ENCODE results near the gene CACTIN. TPM values are rescaled to one million over a fixed set of nuclear protein-coding genes. Genes with fewer than 3 reads are reported as not detected.
"Not testable (repeated sequence)": the region's sequence is repeated elsewhere in the genome, so short reads cannot be mapped to it uniquely, and the experiment has no call there.

The CACTIN gene
- total RNA-seq (2014; rRNA removed; shearing (Covaris generic); ENCODE audit: low replicate concordance) = 19.8 and 29.5 TPM in 2 replicates

- in situ Hi-C loops (cut with HindIII; ENCODE audit: low pct_unique_long_range_greater_than_20kb, low sequenced_read_pairs) = no loop called here
- DNase-seq (ENCODE audit: low read depth) = peak; percentile 93
Observed at GRCh38 chr19:3626473-3627350, at the start of gene CACTIN. Gene CACTIN (minus strand): TSS chr19:3626790. CDS start chr19:3626762, 28 bp downstream.

GRCh38 chr19:3674784-3675543 lies 48.4 kb upstream of the CACTIN start:
- in situ Hi-C loops (cut with HindIII; ENCODE audit: low pct_unique_long_range_greater_than_20kb, low sequenced_read_pairs) = no loop called here

GRCh38 chr19:3673506-3674439 lies 47.2 kb upstream of the CACTIN start:
- in situ Hi-C loops (cut with HindIII; ENCODE audit: low pct_unique_long_range_greater_than_20kb, low sequenced_read_pairs) = no loop called here
- no peak for DNase-seq (ENCODE audit: low read depth)

More at GRCh38 chr19:3674784-3675543, 48.4 kb upstream of the CACTIN start:
- no peak for DNase-seq (ENCODE audit: low read depth)

GRCh38 chr19:3672993-3673392 lies 46.4 kb upstream of the CACTIN start:
- DNase-seq (ENCODE audit: low read depth) = no peak
- in situ Hi-C loops (cut with HindIII; ENCODE audit: low pct_unique_long_range_greater_than_20kb, low sequenced_read_pairs) = no loop called here

- in situ Hi-C loops (cut with HindIII; ENCODE audit: low pct_unique_long_range_greater_than_20kb, low sequenced_read_pairs) = no loop called here
- DNase-seq (ENCODE audit: low read depth) = no peak
Observed at GRCh38 chr19:3672575-3672948, 46.0 kb upstream of the CACTIN start.

GRCh38 chr19:3671680-3672574 lies 45.3 kb upstream of the CACTIN start:
- no peak for DNase-seq (ENCODE audit: low read depth)
- in situ Hi-C loops (cut with HindIII; ENCODE audit: low pct_unique_long_range_greater_than_20kb, low sequenced_read_pairs) = no loop called here

DNA sequence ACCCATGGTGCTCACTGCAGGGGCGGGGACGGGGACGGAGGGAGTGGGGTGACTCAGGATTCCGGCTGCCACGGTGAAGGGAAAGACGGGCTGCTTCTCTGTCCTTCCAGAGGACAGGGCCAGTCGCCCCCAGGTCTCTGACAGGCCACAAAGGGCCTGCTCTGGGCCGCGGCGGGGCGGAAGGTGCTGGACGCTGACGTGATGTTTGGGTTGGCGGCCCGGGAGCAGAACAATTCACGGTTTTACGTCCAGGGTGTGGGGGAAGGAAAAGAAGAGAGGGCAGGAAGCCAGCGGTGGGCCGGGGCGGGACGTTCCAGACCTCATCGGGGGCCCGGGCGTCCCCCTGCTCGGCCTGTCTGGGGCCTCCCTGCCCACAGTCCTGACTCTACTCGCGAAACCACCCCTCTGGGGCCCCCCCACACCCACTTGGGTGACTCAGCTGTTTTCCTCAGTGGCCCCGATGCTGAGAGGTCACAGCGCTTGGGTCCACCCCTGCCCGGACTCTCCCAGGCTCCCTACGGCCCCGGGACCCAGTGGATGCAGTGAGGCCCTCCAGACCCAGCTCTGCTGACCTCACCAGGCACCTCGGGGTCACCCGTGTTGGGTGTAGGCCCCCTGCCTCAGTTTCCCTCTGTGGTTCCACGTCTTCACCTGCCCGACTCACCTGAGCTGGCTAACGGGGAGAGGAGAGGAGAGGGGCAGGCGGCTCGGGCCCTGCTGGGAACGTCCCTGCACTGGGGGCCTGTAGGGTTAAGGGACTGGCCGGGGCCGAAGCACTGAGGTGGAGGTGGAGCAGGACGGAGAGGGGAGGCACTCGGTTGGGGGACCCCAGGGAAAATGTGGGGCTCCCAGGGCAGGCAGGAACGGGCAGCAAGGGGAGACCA lies 44.4 kb upstream of the CACTIN start:
- in situ Hi-C loops (cut with HindIII; ENCODE audit: low pct_unique_long_range_greater_than_20kb, low sequenced_read_pairs) = no loop called here
- DNase-seq (ENCODE audit: low read depth) = no peak

- in situ Hi-C loops (cut with HindIII; ENCODE audit: low pct_unique_long_range_greater_than_20kb, low sequenced_read_pairs) = no loop called here
- DNase-seq (ENCODE audit: low read depth) = no peak
Observed at GRCh38 chr19:3669947-3670795, 43.6 kb upstream of the CACTIN start.

DNA sequence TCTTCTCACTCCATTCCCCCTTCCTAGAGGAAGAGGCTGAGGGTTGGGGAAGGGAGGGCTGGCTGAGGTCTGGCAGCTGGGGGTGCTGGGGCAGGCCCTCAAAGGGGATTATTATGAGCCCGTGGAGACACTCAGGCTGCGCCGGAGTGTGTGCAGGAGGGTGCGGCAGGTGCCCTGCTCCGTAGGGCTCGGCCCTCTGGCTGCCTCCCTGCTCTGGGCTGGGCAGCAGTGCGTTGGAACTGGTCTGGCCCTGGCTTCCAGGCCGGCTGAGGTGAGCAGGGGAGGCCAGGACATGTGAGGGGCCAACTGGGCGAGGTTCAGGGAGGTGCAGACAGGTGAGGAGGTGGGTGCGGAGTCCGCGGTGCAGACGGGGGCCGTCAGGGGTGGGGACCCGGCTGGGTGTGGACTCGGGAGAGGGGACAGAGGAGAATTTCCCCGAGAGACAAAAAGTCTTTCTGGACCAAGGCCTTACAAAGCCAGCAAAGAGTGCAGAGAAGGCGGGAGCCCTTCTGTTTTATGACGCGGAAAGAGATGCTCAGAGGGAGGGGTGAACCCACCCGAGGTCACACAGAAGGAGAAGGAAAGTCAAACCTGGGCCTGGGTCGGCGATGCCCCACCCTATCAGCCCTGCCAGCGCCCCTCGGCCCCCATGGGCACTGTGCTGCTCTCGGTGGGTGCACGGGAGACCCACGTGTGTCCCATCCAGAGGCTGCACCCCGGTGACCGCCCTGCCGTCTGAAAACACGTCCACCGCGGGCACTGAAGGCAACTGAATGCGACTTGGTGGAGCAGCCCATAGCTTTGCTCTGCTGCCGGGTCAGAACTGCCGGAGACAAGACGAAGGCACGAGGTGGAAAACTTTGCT lies 42.7 kb upstream of the CACTIN start:
- no peak for DNase-seq (ENCODE audit: low read depth)
- in situ Hi-C loops (cut with HindIII; ENCODE audit: low pct_unique_long_range_greater_than_20kb, low sequenced_read_pairs) = no loop called here

DNA sequence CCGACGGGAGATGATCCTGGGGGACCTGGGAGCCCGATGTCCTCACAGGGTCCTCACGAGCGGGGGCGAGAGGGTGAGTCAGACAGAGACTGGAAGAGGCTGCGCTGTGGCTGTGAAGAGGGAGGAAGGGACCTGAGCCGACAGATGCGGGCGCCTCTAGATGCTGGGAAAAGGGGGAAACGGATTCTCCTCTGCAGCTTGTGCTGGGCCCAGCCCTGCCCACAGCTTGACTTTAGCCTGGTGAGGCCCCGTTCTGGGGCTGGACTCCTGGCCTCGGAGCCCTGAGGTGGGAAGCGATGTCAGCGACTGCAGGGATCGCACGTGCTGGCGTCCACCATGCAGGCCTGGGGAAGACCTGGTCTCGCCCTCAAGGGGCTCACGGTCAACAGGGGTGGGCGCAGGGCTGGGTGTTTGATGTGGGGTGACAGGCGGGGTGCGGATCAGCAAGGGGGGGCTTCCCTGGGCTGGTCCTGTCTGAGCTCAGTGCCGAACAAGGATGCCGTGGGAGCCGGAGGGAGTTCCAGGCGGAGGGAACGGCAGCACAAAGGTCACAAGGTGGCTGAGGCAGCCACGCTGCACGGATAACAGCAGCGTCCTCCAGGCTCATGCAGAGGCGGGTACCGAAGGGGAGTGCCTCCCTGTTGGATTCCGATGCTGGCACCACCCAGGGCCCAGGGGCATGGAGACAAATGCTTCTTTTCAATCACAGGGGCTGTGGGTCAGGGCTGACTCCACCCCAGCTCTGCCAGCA lies 41.9 kb upstream of the CACTIN start:
- in situ Hi-C loops (cut with HindIII; ENCODE audit: low pct_unique_long_range_greater_than_20kb, low sequenced_read_pairs) = no loop called here
- no peak for DNase-seq (ENCODE audit: low read depth)

DNA sequence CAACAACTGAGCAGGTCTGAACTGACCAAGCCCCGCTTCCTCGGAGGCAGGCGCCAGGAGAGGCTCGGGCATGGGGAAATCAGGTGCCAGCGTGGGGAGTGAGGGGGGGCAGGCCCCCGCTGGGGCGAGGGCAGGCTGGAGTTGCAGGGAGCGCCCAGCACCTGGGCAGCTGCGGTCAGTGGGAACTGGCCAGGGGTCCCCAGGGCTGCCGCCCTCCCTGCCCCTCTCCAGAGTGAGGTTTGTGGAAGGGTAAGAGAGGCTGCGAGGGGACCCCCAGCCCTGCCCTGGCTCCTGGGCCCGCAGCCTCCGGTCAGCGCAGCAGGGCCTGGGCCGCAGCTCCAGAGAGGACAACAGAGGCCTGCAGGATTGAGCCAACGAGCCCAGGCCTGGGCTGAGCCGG lies 41.2 kb upstream of the CACTIN start:
- in situ Hi-C loops (cut with HindIII; ENCODE audit: low pct_unique_long_range_greater_than_20kb, low sequenced_read_pairs) = no loop called here
- DNase-seq (ENCODE audit: low read depth) = no peak

GRCh38 chr19:3667037-3667638 lies 40.5 kb upstream of the CACTIN start:
- DNase-seq (ENCODE audit: low read depth) = no peak
- in situ Hi-C loops (cut with HindIII; ENCODE audit: low pct_unique_long_range_greater_than_20kb, low sequenced_read_pairs) = no loop called here

DNA sequence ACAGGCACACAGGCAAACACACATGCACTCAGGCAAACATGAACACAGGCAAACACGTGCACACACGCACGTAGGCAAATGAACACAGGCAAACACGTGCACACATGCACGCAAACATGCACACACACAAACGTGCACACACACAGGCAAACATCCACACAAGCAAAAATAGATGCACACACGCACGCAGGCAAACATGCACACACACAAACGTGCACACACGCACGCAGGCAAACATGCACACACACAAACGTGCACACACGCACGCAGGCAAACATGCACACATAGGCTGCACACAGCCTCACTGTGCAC lies 39.9 kb upstream of the CACTIN start:
- in situ Hi-C loops (cut with HindIII; ENCODE audit: low pct_unique_long_range_greater_than_20kb, low sequenced_read_pairs); DNase-seq (ENCODE audit: low read depth): not testable (repeated sequence)
